CD4-positive, alpha-beta T cell treated with Interleukin-6 at 100 ng/mL for 8 hours (primary cell): Measurements from ENCODE around the gene ZNF19.
"Not testable (repeated sequence)": the region's sequence is repeated elsewhere in the genome, so short reads cannot be mapped to it uniquely, and the experiment has no call there.

ENCODE experiments used
- DNase-seq: peaks from one replicate; pipeline ENCODE4 v3.0.0-alpha.2; 2020; ENCODE audit warnings: mixed read lengths, low spot score

ZNF19 gene

GRCh38 chr16:71489122-71489521 lies at the start of gene ZNF19:
ZNF19 (minus strand) TSS chr16:71489324; CDS start chr16:71482114, 7,210 bp downstream.
- no peak for DNase-seq

- peak; percentile 6 for DNase-seq
These were observed 48.5 kb upstream of the ZNF19 start for GRCh38 chr16:71537643-71538042.

GRCh38 chr16:71536752-71537499 lies 47.8 kb upstream of the ZNF19 start:
- DNase-seq = no peak

DNA sequence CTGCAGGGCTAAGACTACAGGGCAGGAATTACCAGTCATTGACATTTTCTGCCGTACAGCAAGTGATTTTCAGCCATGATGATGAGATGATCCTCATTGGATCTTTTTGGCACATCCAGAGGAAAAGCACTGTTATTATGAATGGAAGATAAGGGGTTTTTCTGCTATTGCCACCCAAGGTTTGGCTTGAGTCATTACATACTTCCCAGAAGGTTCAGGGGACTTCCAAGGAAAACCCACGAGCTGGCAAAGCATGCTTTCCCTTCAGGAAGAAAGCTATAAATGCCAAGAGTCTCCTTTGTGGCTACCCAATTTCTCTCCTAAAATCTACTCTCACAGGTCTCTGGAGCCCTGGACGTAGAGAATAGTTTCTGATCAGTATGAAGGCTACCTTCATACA lies 43.2 kb upstream of the ZNF19 start:
- DNase-seq = no peak

- no peak for DNase-seq
These were observed 39.7 kb upstream of the ZNF19 start for GRCh38 chr16:71528863-71529262.

DNA sequence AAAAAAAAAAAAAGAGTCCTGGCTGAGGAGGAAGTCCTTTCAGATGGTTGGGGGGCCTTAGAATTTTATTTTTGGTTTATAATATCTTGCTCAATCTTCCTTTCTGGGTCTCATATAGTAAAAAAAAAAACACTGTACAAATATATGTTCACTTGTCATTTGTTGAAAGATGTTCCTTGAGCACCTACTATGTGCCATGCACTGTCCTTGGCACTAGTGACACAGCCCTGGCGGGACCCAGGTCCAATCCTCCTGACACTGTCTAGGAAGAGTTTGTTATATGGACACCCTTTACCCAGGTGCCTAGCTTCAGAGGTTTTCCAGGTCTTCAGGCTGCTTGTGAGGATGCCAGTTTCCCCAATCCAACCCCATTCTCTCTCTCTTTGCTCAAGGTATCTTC lies 39.1 kb upstream of the ZNF19 start:
- DNase-seq = no peak

DNA sequence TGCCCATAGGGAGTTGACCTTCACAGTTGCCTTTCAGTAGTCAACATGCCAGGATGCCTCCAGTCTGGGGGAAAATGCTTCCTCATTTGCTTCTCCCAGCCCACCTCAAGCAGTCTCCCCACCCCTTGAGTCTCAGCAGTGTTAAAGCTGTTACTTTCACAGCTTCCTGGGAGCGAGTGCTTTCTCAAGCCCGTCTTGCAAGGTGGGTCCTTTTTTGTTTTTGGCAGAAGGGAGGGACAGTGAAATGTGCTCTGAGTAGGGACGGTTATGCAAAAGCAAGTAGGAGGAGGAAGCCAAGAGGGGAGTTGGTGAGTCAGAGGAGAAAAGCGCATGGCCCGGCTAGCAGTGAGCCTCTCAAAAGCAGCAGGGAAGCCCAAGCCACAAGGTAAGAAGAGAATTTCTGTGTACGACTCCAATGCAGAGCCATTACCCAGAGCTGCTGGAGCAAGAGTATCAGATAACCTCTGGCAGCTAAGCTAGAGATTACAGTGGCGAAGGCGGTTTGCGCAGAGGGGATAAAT lies 37.0 kb upstream of the ZNF19 start, which contains the start of gene CHST4:
Gene CHST4, plus strand, starts transcription at position 316 of the 521 bp plus-strand sequence. CDS start 10,252 bp downstream, outside the sequence.
- DNase-seq = no peak

DNA sequence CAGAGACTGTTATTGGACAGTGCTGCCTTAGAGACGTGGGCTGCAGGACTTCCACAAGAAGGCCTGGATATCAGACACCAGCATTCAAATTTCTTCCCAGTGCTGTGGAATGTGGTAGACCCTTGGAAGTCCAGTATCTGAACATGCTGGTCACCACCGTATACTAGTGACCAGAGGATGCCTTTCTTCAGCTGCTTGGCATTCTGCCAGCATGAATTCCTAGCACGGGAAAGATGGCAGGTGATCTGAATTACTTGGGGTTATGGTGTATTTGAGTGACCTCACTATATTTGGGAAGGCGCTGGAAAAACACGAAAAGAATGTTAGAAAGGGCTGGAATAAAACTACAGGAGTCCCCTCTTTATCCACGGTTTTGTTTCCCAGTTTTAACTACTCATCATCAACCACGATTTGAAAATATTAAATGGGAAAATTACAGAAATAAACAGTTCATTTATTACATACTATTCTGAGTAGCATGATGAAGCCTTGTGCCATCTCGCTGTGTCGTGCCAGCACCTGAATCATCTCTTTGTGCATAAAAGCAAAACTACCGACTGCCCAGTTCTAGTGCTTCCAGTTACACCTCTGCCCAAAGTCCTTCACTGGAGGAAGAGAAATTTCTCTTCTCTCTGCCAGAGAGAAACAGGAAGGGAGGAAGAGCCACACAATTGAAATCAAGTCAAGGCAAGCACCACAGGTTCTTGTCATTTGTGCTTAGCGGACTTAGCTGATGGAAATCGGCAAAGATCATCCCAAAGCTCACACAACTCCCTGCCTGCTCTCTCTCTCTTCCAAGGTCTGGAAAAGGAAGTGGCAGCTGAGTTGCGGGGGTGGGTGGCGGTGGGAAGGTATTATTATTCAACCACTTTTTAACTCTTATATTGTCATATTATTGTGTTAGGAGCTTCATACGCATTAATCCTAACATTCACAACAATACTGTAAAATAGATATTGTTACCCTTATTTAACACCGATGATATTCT lies 35.7 kb upstream of the ZNF19 start:
- DNase-seq = no peak

DNA sequence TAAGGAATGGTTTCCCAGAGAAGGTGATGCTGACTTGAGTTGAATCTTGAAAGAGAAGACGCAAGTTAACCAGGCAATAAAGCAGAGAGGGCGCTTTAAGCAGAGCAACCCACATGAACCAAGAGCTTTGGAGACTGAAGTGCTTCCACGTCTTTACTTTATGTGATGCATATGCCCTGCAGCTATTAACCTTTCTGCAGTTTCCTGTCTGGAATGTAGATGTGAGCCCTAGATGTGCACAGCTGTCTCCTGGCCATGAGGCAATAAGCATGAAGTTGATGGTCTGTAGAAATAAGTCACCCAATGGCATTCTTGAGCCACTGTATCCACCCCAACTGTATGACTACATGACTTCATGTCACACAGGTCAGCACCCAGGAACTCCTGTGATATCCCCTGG lies 31.4 kb upstream of the ZNF19 start:
- DNase-seq = no peak

GRCh38 chr16:71515026-71515425 lies 25.9 kb upstream of the ZNF19 start:
- DNase-seq = no peak

GRCh38 chr16:71514476-71514875 lies 25.4 kb upstream of the ZNF19 start:
- DNase-seq = no peak

DNA sequence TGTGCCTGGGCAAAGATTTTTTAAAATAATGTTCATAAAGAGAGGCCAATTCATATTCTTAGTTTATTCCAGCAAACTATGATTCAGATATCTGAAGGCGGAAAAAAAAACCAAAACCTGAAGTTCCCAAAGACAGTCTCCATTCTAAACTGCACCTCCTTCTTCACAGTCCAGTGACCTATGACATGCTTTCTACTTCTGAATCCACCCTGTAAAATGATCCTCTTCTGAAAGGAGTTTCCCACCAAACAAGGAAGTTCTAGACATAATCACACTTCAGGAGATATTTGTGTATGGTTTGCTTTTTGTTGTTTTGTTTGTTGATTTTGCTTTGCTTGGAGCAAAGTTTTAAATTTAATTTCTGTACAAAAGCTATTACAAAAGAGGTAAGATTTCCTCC lies 24.2 kb upstream of the ZNF19 start:
- DNase-seq = no peak

GRCh38 chr16:71507061-71507460 lies 17.9 kb upstream of the ZNF19 start:
- no peak for DNase-seq

- DNase-seq = no peak
These were observed 15.8 kb upstream of the ZNF19 start for GRCh38 chr16:71504901-71505300.

DNA sequence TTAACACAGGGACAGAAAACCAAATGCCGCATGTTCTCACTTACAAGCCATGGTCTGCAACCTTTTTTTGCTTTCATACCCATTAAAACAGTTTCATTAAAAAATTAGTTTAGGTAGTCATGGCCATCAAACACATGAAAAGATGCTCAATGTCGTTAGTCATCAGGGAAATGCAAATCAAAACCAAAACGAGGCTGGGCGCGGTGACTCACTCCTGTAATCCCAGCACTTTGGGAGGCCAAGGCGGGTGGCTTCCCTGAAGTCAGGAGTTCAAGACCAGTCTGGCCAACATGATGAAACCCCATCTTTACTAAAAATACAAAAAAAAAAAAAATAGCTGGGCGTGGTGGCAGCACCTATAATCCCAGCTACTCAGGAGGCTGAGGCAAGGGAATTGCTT lies 14.9 kb upstream of the ZNF19 start:
- not testable (repeated sequence) for DNase-seq

GRCh38 chr16:71501547-71501946 lies 12.4 kb upstream of the ZNF19 start:
- DNase-seq = no peak

GRCh38 chr16:71500964-71501363 lies 11.8 kb upstream of the ZNF19 start:
- no peak for DNase-seq

DNA sequence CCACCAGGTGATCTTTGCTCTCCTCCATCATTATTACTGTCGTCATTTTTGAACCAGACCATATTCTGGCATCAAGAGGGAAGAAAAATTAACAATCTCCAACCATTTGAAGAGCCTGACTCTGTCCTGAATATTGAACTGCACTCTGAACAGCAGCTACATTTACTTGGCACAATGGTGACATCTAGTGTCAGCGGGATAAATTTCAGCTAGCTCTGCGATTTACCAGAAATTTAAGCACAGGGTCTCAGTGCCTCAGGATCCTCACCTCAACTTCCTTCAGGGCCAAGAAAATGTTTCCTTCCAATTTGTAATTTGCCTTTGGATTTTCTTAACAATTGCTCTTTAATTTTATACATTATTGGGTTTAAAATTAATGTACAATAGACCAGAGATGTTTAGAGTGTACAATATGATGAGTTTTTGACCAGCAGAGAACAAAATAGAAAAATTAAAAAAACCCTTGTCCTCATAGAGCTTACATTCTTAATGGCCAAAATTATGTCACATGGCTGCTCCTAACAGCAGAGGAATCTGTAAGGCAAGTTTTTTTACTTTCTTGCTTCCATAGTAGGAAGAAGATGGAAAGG lies 10.7 kb upstream of the ZNF19 start:
- DNase-seq = peak; percentile 45

GRCh38 chr16:71498031-71498430 lies 8.9 kb upstream of the ZNF19 start:
- no peak for DNase-seq

- no peak for DNase-seq
These were observed 4.1 kb upstream of the ZNF19 start for GRCh38 chr16:71493213-71493612.

DNA sequence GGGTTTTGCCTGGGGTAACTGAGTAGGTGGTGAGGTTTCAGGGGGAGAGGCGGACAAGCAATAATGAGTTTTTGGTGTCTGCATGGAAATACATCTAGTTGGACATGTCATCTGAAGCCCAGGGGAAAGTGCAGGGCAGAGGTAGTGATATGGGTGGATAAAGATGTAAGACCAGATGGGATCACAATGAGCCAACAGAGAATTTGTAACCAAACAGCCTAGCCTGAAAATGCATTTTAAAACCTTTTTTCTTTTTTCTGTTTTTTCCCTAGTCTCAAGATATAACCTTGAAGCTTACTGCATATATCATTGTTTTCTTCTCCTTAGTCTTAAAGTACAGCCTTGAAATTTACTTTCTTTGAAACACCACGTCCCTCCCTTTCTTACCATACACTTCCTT lies 3.7 kb upstream of the ZNF19 start:
- DNase-seq = no peak

- no peak for DNase-seq
These were observed 1.9 kb upstream of the ZNF19 start for GRCh38 chr16:71491054-71491453.
